G401 (cell line): Measurements from ENCODE around the gene UMAD1. TPM values are rescaled to one million over a fixed set of nuclear protein-coding genes. Genes with fewer than 3 reads are reported as not detected.
A peak's percentile ranks its signal among the peaks of the same experiment; 100 is the strongest.

Source experiments
- DNase-seq: peaks from one replicate; pipeline ENCODE4 v3.0.0-alpha.2; 2015; ENCODE audit warnings: low spot score
- in situ Hi-C: cut with HindIII; loops from 2 replicates; pipeline ENCODE4 v1.10.0; 2016; ENCODE audit warnings: low sequenced_read_pairs, mixed read lengths
- total RNA-seq: library from RNA; depleted of rRNA; stranded (reverse); fragments of >200 nt; shearing (Covaris generic); gene quantifications from 2 replicates; pipeline ENCODE4 v1.2.3, GENCODE V29; 2014

The UMAD1 gene
- total RNA-seq, 1 experiment from 2014 or later = 42.3 TPM

DNA sequence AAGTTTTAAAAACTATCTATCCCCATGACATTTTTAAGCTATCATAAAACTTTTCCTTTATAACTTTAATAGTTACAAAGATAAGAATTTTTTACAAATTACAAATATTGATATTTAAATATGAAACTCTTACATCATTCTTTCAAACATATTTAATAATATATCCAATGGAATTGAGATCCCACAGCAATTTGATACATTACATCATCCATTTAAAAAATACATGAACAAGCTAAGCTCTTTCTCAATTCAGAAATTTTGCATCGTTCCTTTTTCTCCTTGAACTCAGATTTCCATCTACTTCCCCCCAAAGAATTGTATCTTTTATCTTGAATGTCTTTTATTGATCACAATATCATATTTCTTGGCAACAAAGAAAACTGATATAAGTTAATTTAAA is 209.6 kb downstream of the UMAD1 start:
- no peak for DNase-seq
- in situ Hi-C loops = no loop called here

DNA sequence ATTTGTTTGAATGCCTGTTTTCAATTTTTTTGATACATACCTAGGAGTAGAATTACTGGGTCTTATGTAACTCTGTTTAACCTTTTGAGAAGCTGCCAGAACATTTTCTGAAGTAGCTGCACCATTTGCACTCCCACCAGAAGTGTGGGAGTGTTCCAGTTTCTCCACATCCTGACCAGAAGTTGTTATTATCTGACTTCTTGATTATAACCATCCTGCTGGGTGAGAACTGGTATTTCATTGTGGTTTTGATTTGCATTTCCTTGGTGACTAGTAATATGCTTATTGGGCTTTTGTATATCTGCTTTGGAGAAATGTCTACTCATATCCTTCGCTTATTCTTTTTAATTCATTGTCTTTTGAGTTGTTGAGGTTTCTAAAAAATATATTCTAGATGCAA is 210.8 kb downstream of the UMAD1 start:
- in situ Hi-C loops = no loop called here
- no peak for DNase-seq

GRCh38 chr7:7851991-7852390 is 211.4 kb downstream of the UMAD1 start:
- no peak for DNase-seq
- in situ Hi-C loops = no loop called here

DNA sequence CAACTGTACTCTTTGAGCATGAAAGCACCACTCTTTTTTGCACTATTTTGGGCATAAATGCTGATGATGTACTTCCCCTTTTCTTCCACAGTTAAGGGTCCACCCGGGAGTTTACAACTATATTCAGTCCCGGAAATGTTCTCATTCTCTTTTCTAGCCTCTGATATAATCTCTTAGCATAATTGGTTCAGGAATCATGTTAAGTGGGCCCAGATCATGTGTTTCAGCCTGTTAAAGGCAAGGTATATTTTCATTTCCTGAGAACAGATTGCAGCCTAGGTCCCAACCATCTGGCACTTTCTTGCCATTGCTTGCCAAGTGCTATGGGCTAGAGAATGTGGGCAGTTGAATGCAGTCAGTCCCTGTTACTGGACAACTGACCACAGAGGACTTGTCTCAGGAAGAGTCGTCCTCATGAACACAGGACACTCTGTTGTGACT is 216.6 kb downstream of the UMAD1 start:
- DNase-seq = peak; percentile 86
- in situ Hi-C loops = no loop called here

GRCh38 chr7:7858559-7858958 is 218.0 kb downstream of the UMAD1 start:
- DNase-seq = no peak
- in situ Hi-C loops = no loop called here

DNA sequence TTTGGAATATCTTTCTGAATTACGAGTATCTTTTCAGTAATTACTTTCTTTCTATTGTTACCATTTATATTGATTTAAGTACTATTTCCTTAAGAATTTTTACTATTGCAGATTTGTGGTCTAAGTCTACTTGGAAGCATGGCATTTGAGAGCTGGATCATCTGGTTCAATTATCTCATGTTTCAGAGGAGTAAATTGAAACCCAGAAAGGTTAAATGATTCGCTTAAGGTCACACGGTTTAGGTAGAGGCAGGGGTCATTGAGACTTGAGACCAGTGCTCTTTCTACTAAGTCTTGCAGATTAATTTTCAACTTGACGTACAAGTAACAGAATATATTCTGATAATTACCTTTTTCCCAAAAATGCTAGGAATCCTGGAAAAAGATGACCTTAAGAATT is 218.9 kb downstream of the UMAD1 start:
- in situ Hi-C loops = no loop called here
- DNase-seq = no peak

- in situ Hi-C loops = no loop called here
- DNase-seq = no peak
Observed at GRCh38 chr7:7861211-7861633, 220.7 kb downstream of the UMAD1 start.

DNA sequence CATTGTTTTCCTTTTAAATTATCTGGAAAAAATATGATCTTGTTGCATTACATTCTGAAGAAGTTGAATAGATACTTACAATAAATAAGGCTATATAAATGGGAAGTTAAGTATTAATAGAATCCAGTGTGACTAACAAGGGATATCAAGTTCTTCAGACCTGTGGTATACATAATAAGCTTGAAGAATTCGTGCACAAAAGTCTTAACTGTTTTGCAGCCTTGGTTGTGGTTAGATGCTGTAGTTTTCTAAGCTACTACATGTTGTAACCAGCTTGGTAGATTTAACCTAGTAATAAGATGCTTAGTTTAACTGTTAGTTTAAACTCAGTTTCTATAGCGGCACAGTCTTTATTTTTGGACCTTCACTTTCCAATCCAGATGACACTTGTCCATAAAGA is 221.8 kb downstream of the UMAD1 start:
- in situ Hi-C loops = no loop called here

GRCh38 chr7:7867846-7868571 is 227.5 kb downstream of the UMAD1 start:
- in situ Hi-C loops = no loop called here

More for the DNA sequence above, 221.8 kb downstream of the UMAD1 start:
- DNase-seq = no peak

DNA sequence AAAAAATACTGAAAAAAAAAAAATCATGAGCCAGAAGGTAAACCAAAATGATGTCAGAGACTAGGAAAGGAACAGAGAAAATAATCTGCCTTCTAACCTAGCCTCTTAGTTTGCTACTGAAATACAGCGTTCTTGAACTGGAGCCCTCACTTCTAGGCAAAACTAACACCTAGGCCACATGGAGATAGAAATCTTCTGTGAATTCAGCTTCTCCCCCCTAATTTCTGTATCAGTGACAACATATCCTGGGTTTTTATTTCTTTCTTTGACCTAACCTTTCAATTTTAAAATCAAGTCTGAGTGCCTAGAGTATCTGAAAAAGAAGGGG is 228.0 kb downstream of the UMAD1 start:
- DNase-seq = no peak
- in situ Hi-C loops = no loop called here

More at GRCh38 chr7:7867846-7868571, 227.5 kb downstream of the UMAD1 start:
- no peak for DNase-seq

- DNase-seq = no peak
- in situ Hi-C loops = no loop called here
Observed at GRCh38 chr7:7869036-7869435, 228.5 kb downstream of the UMAD1 start.

DNA sequence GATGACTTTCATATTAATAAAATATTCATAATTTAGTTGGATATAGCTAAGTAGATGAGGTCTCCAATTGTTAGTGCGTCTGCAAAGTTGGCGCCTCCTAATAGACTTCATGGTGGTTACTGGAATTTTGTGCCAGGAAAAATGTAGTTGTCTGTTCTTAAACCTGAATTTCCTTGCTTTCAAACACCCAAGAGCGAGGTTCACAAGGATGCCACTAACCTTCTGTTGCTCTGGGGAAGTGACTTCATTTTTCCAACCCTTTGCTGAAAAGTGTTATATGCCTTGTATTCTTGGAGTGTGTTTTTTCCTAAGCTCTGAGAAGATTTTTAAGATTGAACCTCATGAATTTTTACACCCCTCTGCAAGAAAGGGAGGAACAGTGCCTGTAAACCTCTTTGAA is 229.1 kb downstream of the UMAD1 start:
- in situ Hi-C loops = no loop called here
- no peak for DNase-seq

- in situ Hi-C loops = no loop called here
Observed at GRCh38 chr7:7870555-7870954, 230.0 kb downstream of the UMAD1 start.

GRCh38 chr7:7876419-7876818 is 235.9 kb downstream of the UMAD1 start:
- in situ Hi-C loops = no loop called here

More at GRCh38 chr7:7870555-7870954, 230.0 kb downstream of the UMAD1 start:
- DNase-seq = no peak

DNA sequence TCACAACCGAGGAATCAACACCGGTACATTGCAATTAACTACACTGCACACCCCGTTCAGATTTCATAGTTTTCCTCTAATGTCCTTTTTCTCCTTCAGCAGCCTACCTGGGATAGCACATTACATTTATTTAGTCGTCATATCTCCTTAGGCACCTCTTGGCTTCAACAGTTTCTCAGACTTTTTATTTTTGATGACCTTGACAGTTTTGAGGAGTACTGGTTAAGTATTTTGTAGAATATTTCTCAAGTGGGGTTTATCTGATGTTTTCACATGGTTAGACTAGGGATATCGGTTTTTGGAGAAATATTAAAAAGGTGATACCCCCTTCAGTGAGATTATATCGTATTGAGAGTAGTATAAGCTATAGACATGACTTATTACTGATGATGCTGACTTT is 241.0 kb downstream of the UMAD1 start:
- no peak for DNase-seq
- in situ Hi-C loops = no loop called here

More at GRCh38 chr7:7876419-7876818, 235.9 kb downstream of the UMAD1 start:
- no peak for DNase-seq

GRCh38 chr7:7882888-7883287 is 242.3 kb downstream of the UMAD1 start:
- in situ Hi-C loops = no loop called here
- DNase-seq = no peak

DNA sequence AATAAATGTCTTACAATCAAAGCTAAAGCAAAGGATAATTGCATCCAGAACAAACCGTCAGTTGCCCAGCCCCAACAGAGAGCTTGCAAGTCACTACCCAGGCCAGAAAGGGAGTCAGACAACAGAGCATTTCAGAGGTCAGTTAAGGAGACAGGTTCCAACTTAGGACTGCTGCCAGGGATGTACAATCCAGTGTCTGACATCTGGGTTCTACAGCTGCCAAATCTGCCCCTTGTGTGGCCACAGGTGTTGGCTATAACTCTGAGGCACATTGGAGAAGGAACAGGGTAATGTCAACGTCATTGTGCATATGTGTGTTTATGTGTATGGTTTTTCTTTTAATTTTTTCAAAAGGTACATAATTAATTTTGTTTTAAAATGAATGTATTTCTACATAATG is 242.8 kb downstream of the UMAD1 start:
- in situ Hi-C loops = no loop called here
- DNase-seq = no peak

DNA sequence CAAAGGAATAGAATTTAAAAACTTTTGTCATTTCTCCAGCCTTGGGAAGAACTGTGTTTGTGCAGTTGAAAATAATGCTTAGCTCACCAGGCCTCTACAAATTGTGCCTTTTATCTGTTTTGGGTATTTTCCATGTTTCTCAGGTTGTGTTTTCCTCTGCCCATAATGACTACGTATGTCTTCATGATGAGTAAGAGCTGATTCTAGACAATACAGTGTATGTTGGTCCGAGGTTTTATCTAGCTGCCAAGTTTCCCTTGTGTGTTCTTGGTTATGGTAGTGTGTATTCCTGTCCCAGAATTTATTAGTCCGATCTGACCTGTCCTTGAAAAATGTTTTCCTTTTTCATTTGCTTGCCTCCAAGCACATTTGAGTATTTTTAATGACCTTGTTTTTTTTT is 244.3 kb downstream of the UMAD1 start:
- DNase-seq = no peak
- in situ Hi-C loops = no loop called here

DNA sequence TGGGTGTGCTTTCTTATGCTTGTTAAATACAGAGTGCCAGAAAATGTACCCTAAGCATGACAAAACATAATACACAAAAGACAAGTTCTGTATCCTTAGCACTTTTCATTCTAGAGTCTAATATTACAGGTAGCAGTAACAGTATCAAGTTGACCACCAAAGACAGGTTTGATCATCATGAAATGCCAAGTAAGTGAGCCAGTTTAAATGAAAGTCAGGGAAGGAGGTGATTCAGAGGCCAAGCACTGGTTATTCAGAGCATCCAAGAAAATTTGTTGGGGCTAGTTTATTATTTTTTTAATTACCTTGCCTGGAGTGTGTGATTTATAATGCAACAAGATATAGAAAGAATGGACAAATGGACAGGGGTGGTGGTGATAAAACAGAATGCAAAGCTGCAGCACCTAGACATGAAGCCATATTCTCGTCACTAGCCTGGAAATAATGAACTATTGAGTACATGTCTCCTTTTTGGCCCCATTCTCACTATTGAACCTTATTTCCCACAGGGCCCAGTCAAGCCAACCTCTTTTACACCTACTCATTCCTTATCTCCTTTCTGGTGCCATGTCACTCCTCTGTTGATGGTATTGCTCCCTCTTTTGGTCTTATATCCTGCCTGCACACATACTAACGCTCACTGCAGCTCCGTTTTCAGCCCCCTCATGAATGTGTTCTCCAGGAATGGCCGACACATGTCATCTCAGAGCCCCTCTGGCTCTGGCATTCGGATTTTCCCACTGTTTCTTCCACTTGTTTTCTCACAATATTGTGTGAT is 249.4 kb downstream of the UMAD1 start:
- in situ Hi-C loops = no loop called here

GRCh38 chr7:7895004-7895650 is 254.6 kb downstream of the UMAD1 start:
- in situ Hi-C loops = no loop called here
- peak; percentile 40 for DNase-seq

More for the DNA sequence above, 249.4 kb downstream of the UMAD1 start:
- DNase-seq = no peak
